ENCODE results near the gene FOXRED2.

- TF ChIP-seq GATA2 (IDR thresholded peaks at IDR 0.05; ENCODE audit: low read depth, low read length) (no peak), GATA3 (IDR thresholded peaks at IDR 0.05; ENCODE audit: low read depth, low read length) (no peak)
These were observed 38.9 kb downstream of the FOXRED2 start for GRCh38 chr22:36467946-36468345.
